GM19099 (cell line): Measurements from ENCODE around the gene LRMDA.

ENCODE experiments used
- POLR2A ChIP-seq: IDR thresholded peaks from 3 replicates; pipeline ENCODE4 v1.6.1; 2011; ENCODE audit warnings: low read depth; ENCODE audit not compliant: insufficient read length; ENCODE audit errors: extremely low read depth

The LRMDA gene

DNA sequence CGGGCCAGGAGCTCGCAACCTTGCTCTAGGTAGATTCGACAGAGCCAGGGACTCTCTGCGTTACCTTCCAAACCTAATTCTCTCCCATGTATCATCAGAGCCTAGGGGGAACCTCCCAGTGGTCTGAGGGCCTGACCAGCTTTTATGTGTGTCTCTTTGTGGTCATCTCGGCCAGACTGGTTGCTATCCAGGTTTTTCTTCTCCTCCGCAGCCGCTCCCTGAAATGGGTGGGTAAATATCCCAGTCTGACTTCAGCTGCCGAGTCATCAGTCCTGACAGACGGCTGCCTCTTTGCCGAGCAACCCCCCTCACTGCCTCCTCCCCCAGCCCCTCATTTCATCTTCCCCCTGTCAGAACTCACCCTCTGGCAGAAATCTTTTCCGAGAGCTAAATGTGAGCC is 578.1 kb downstream of the LRMDA start:
- no peak for TF ChIP-seq POLR2A

DNA sequence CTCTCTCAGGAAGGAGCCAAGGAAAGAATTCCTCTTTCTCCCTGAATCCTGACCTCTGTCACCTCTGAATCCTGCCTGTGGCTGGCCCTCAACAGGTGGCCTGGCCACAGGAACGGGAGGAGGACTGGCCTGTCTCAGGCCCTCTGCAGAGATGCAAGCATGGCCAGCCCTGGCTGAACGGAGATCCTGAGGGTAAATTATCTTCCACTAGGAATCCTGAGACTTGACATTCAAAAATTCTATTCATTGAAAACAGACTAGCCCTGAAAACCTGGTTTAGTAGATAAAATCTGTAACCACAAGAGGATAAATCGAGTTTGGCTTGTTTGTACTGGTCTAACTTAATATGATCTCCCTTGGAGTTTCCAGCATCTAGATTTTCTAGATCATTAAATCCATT is 579.3 kb downstream of the LRMDA start:
- no peak for TF ChIP-seq POLR2A

DNA sequence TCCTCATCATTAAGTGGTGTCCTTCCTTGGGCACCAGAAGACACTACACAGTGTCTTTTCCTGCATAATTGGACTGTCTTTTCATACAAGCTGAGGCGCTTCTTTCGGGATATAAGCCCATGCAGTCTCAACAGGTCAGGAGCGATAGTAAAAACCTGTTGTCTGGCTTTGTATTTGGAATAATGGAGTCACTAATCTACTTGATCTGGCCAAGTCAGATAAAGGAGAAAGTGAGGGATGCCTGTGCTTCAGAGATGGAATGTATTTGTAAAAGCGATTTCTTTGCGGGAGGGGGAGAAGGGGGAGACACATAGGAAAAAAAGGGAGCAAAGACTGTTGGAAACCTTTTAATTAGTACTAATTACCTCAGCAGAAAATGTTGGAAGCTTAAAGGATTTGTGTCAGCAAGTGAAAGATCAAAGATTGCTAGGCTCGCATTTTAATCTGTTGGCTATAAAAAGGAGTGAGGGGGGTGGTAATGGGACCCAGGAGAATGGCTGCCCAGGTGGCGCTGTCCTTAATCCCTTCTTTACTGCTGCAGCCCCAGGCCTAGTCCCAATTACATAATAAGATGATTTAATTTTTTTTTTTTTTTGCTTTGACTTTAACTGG is 581.4 kb downstream of the LRMDA start:
- no peak for TF ChIP-seq POLR2A

DNA sequence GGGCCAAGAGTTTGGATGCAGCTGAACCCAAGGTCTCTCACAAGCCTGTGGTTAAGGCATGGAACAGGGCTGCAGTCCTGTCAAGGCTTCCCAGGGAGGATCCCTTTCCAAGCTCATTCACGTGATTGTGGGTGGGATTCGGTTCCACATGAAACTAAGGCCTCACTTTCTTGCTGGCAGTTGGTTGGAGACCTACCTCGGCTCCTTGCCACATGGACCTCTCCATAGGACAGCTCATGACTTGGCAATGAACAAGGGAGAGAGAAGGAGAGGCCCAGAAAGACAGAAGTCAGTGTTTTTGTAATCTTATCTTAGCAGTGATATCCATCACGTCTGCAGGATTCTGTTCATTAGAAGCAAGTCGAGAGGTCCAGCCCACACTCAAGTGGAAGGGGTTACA is 583.8 kb downstream of the LRMDA start:
- TF ChIP-seq POLR2A = no peak

DNA sequence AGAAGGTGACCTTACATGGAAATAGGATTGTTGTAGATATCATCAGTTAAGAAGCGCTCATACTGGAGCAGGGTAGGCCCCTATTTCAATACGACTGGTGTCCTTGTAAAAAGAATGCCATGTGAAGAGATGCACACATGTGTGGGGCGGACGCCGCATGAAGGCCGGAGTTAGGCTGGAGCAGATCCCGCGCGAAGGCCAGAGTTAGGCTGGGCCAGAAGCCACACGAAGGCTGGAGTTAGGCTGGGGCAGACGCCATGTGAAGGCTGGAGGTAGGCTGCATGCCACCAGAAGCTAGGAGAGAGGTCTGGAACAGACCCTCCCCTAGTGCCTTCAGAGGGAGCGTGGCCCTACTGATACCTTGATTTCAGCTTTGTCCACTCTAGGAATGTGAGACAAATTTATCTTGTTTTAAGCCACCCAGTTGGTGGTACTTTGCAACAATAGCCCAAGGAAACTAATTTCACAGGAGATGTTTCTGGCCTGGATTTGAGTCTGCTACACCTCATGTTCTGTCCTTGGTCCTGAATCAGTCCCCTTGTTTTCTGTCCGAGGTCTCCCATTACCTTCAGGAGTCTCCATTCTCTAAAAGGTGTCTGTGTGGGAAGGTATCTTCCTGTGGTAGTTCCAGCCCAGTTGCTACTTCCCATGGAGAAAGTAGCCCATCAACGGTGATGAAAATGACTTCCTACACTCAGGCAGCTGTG is 585.8 kb downstream of the LRMDA start:
- TF ChIP-seq POLR2A = no peak

DNA sequence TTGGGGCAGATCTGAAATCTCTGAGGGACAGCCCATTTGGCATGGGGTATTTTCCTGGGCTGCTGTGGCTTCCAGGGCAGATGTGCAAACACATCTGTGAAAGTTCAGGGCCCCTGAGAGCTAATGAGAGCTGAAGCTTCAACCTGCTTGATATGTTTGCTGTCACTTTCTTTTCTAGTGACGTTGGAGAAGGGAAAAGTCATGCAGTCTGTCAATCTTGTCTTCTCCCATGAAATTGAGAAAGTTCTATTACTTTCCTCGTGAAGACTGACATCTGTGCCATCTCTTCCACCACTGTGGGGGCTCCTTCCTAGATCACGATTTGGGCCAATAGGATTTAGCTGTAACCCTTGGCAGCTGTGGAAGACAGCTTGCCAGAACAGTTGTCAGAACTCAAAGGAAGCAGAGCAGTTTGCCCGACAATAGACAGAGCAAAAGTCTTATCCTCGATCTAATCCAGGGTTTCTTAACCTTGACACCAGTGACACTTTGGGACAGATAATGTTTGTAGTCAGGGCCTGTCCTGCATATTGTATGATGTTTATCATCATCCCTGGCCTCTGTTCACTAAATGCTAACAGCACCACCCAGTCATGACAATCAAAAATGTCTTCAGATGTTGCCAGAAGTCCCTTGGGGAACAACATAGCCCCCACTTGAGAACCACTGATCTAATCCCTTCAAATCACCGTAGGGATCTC is 586.5 kb downstream of the LRMDA start:
- no peak for TF ChIP-seq POLR2A

DNA sequence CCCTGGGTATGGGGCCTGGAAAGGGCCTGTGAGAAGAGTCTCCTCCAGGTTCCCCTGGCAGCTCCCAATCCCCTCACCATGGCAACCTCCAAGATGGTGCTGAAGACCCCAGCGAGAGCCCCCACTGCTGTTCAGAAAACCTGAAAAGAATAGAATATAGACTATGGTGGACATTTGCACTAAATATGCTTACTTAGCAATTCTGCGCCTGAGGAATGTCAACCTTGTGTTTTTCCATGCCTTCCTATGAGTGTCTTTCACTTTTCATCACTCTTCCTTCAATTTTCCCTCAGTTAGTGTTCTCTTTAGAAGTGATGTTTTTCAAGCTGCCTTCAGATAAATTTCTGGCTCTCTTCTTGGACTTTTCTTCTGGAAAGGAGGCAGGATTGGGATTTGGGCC is 589.2 kb downstream of the LRMDA start:
- no peak for TF ChIP-seq POLR2A

DNA sequence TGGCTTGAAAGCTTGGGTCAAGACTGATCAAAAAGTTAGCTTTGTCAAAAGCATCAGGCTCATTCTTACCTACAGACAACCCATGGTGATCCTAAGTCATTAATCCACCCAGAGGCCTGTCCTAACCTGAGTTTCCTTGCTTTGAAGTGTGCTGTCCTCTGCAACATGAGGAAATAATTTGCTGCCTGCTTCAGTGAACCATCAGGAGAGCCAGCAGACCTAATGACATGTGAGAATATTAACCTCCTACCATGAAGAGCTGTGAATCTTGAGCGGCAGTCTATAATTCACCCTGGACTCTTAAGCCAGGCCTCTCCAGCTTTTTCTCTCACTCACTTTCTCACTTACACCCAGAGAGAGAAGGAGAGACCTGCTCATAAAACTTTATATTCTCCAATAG is 590.0 kb downstream of the LRMDA start:
- no peak for TF ChIP-seq POLR2A

DNA sequence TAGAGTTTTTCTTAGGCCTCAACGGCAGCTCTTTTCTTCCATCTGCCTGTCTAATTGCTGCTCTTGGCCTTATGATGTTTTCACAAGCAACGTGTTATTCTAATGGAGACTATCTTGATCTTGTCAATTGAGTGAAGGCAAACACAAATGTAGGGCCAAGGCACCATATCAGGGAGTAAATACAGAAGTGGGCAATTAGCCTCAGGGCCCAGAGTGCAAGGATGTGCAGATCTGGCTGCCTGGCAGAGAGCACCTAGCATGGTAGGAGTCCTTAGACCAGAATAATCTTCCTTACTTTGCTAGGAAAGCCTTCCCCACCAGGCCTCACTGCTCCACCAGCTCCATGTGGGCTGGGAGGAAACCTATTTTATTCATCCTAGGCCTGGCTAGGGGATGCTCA is 590.9 kb downstream of the LRMDA start:
- no peak for TF ChIP-seq POLR2A

DNA sequence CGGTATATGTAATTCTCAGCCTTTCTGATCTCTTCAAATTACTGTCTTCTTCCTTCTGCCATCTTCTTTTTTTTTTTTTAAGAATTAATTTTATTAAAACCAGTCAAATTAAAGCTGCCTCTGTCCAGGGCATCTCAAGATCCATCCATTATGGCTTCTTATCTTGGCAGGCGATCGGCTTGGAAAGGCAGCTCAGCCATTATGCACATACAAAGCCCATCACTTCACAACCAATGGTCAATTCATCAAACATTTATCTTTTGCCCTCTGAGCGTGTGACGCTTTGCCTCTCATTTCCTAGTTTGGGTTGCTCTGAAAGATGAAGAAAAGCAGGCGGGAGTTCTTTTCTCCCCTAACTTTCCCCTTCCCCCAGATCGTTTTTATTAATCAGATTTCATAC is 591.6 kb downstream of the LRMDA start:
- TF ChIP-seq POLR2A = no peak

DNA sequence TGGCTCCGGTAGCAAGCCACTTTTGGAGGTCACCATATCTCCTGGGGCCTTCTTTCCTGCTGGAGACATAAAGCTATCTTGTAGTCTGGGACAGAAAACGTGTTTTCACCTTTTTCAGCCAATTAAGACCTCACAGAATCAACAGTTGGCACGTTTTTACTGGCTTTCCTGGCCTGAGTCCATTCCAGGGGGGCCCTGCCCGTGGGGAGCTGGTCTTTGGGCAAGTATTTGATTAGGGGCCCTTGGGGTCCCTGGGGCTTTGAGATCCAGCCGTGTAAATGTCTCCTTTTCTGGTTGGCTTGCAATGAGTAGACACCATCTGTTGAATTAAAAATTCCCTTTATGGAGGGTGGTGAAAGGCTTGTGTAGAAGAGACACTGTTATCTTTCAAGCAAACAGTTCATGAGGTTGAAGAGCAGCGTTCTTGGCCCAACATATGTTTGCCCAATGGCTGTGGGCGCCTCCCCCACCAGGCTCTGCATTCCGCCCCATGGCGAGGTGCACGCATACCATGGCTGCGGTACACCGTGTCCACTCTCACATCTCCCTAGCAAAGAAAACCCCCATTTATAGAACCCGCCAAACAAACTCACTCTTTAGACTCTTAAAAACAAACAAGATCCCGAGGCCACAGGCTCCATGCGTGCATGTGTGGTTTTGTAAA is 593.2 kb downstream of the LRMDA start:
- TF ChIP-seq POLR2A = no peak

DNA sequence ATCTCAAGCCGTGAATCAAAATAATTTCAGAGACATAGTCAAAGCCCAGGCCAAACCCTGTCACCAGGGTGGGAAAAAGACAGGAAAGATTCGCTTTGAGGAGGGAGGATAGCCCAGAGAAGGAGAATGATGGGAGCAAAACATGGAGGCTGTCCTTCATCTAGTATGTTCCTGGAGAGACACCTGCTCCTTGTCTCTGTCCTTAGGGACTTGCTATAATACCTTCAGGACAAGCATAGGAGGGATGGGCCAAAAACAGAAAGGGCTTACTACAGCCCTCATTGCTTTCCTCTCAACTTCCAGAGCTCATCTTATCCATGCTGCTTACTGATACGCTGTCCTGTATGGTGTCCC is 593.7 kb downstream of the LRMDA start:
- TF ChIP-seq POLR2A = no peak

DNA sequence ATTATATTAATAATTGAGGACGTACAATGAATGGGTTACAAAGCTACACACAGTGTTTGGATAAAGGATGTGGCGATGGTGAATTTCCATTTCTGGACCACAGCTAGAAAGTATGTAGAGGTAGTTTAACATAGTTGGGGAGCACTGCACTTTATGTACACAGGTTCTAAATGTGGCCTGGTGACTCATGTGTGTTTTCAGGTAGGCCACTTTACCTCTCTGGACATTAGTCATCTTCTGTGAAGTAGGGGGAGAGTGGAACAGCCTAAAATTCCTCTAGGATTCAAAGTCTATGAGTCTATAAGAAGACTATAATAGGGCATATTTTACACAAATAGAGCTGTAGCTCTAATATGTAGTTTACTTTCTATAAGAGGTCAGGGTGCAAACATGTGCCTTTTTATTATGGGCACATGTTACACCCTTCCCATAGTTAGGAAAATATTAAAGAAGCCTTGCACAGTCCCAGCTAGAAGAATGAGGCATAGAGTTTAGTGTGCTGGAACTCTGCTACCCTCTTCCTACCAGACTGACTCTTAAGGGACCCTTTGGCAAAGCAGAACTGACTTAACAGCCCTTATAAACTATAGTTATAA is 594.9 kb downstream of the LRMDA start:
- TF ChIP-seq POLR2A = no peak

DNA sequence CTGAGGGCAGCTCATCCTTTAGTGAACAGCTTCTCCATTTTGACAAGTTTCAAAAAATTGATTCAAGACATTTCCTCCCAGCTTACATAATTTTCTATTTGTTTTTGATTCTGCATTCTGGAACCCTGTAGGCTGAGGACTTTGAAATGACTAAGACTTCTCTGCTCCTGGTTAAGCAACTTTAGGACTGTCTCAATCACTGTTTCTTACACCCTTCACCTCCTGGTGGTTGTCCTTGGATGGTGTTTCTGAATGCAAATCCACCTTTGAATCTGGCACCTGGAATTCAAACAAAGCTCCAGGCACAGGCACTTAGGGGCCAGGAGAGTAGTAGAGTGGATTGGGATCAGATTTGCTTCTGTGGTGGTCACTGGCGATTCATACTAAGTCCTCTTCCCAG is 595.5 kb downstream of the LRMDA start:
- TF ChIP-seq POLR2A = no peak

DNA sequence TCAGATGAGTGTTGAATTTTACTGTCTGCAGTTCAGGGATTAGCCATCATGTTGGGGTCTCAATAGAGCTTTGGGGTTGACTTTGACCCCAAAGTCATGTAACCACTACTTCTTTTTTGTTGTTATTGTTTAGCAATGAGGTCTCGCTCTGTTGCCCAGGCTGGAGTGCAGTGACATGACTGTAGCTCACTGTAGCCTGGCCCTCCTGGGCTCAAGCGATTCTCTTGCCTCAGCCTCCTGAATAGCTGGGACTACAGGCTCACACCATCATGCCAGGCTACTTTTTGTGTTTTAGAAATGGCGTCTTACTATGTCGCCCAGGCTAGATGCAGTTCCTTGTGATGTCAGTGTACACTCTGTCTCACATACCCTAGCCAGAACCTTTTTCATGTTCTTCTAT is 598.4 kb downstream of the LRMDA start:
- no peak for TF ChIP-seq POLR2A
